MM.1S (cell line): ENCODE measurements around the gene TRIL.

Source experiments
- DNase-seq: peaks from one replicate; pipeline ENCODE4 v3.0.0-alpha.2; 2015
- H2AFZ ChIP-seq: fragments of 300-600 bp; sonication (generic); 2 replicates; pipeline ENCODE4 v1.6.0; 2016; ENCODE audit warnings: antibody characterized with exemption, low read length
- H3F3A ChIP-seq: fragments of 300-600 bp; sonication (generic); 2 replicates; pipeline ENCODE4 v1.6.1; 2016; ENCODE audit warnings: mild to moderate bottlenecking, antibody characterized with exemption, low read length, moderate library complexity, mixed read lengths; ENCODE audit not compliant: insufficient read depth
- H3K27ac ChIP-seq: fragments of 300-600 bp; sonication (generic); 2 replicates; pipeline ENCODE4 v1.5.1; 2016; ENCODE audit warnings: mild to moderate bottlenecking, low read length
- H3K27me3 ChIP-seq: fragments of 300-600 bp; sonication (generic); replicated peaks from 2 replicates; pipeline ENCODE4 v1.6.0; 2016; ENCODE audit warnings: low read length; ENCODE audit not compliant: insufficient read depth
- H3K36me3 ChIP-seq: fragments of 300-600 bp; sonication (generic); replicated peaks from 2 replicates; pipeline ENCODE4 v1.6.1; 2016; ENCODE audit warnings: mild to moderate bottlenecking, low read length, mixed read lengths; ENCODE audit not compliant: insufficient read depth
- H3K4me1 ChIP-seq: fragments of 300-600 bp; sonication (generic); 2 replicates; pipeline ENCODE4 v1.6.1; 2016; ENCODE audit warnings: low read length, mixed read lengths
- H3K4me2 ChIP-seq: fragments of 300-600 bp; sonication (generic); 2 replicates; pipeline ENCODE4 v1.6.0; 2016; ENCODE audit warnings: low read depth, low read length
- H3K4me3 ChIP-seq: fragments of 300-600 bp; sonication (generic); 2 replicates; pipeline ENCODE4 v1.5.1; 2016; ENCODE audit warnings: low read length, mixed read lengths
- H3K79me2 ChIP-seq: fragments of 300-600 bp; sonication (generic); 2 replicates; pipeline ENCODE4 v1.6.1; 2016; ENCODE audit warnings: mixed run types, low read length, mixed read lengths
- H3K9ac ChIP-seq: fragments of 300-600 bp; sonication (generic); 2 replicates; pipeline ENCODE4 v1.6.1; 2016; ENCODE audit warnings: low read length, mixed read lengths
- H3K9me2 ChIP-seq: fragments of 300-600 bp; sonication (generic); replicated peaks from 2 replicates; pipeline ENCODE4 v1.6.1; 2016; ENCODE audit warnings: mild to moderate bottlenecking, low read length, mixed read lengths; ENCODE audit not compliant: insufficient read depth
- H3K9me3 ChIP-seq: fragments of 300-600 bp; sonication (generic); replicated peaks from 2 replicates; pipeline ENCODE4 v1.6.1; 2016; ENCODE audit warnings: mild to moderate bottlenecking, low read length, mixed read lengths; ENCODE audit not compliant: insufficient read depth
- H4K20me1 ChIP-seq: fragments of 300-600 bp; sonication (generic); 2 replicates; pipeline ENCODE4 v1.6.1; 2016; ENCODE audit warnings: mild to moderate bottlenecking, low read length, moderate library complexity, mixed read lengths; ENCODE audit not compliant: insufficient read depth
- EZH2 ChIP-seq: fragments of 300-600 bp; sonication (generic); optimal IDR thresholded peaks from 2 replicates; pipeline ENCODE3; 2017; ENCODE audit warnings: low read depth, mild to moderate bottlenecking, antibody characterized with exemption, low read length, mixed read lengths
- EZH2phosphoT487 ChIP-seq: fragments of 300-600 bp; sonication (generic); IDR thresholded peaks from 2 replicates; pipeline ENCODE4 v1.6.1; 2018; ENCODE audit warnings: antibody characterized with exemption, low read length
- TF ChIP-seq, protein P1 (sequence below): fragments of 300-600 bp; sonication (generic); IDR thresholded peaks from 2 replicates; pipeline ENCODE4 v1.5.1; 2016; ENCODE audit warnings: antibody characterized with exemption, low read length, mixed read lengths

The TRIL gene

DNA sequence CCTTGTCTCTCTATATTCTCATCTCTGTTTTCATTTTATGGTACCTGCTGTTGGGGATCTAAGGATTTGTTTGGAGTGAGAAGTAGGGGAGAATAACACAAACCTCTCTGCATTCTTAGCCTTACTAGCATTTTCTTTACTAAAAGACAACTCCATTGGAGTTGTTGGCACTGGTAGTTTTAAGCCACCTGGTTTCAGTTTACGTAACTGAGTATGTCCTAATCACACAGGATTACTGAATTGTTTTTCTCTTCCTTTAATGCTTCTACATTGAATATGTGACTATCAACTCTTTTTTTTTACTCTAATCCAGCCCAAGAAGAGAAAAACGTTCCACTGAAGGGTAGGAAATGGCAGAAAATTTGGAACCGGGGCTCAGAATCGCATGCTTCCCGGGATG lies 30.0 kb upstream of the TRIL start:
- Histone ChIP-seq H3K9me2 (no peaks in the 10 kb centered on the region), H3K4me2 (no peak overlapping the region), H3K27ac (no peak overlapping the region), H3K27me3 (no peaks in the 10 kb centered on the region), H3K9me3 (no peaks in the 10 kb centered on the region), H2AFZ (no peak overlapping the region), H3K79me2 (no peaks in the 10 kb centered on the region), H3F3A (no peaks in the 10 kb centered on the region), H3K4me3 (no peak overlapping the region), H3K9ac (no peak overlapping the region), H3K4me1 (no peaks in the 10 kb centered on the region), H3K36me3 (no peaks in the 10 kb centered on the region), H4K20me1 (no peaks in the 10 kb centered on the region)
- TF ChIP-seq, protein P1, sequence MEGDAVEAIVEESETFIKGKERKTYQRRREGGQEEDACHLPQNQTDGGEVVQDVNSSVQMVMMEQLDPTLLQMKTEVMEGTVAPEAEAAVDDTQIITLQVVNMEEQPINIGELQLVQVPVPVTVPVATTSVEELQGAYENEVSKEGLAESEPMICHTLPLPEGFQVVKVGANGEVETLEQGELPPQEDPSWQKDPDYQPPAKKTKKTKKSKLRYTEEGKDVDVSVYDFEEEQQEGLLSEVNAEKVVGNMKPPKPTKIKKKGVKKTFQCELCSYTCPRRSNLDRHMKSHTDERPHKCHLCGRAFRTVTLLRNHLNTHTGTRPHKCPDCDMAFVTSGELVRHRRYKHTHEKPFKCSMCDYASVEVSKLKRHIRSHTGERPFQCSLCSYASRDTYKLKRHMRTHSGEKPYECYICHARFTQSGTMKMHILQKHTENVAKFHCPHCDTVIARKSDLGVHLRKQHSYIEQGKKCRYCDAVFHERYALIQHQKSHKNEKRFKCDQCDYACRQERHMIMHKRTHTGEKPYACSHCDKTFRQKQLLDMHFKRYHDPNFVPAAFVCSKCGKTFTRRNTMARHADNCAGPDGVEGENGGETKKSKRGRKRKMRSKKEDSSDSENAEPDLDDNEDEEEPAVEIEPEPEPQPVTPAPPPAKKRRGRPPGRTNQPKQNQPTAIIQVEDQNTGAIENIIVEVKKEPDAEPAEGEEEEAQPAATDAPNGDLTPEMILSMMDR = no peak
- no peak for TF ChIP-seq EZH2phosphoT487
- TF ChIP-seq EZH2 = no peak
- DNase-seq = no peak

DNA sequence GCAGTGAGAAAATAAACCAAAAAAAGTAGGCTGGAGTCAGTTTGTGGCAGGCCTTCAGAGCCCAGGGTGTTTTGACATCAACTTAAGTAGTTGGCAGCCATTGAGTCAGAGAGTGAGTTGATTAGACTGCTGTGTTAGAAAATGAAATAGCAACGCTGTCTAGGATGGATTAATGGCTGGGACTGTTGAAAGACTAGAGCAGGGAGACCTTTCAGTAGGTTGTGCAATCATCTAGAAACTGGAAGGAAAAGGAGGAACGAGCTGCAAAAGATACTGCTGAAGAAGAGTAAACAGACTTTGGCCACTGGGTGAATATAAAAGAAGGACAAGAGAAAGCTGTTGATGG lies 28.6 kb upstream of the TRIL start:
- Histone ChIP-seq H4K20me1 (no peaks in the 10 kb centered on the region), H3K4me2 (no peak overlapping the region), H3K9ac (no peak overlapping the region), H3F3A (no peaks in the 10 kb centered on the region), H3K9me3 (no peaks in the 10 kb centered on the region), H3K36me3 (no peaks in the 10 kb centered on the region), H3K9me2 (no peaks in the 10 kb centered on the region), H3K27ac (no peak overlapping the region), H3K79me2 (no peaks in the 10 kb centered on the region), H3K4me3 (no peak overlapping the region), H3K4me1 (no peaks in the 10 kb centered on the region), H3K27me3 (no peaks in the 10 kb centered on the region), H2AFZ (no peak overlapping the region)
- TF ChIP-seq EZH2 (no peak), EZH2phosphoT487 (no peak)
- no peak for DNase-seq

DNA sequence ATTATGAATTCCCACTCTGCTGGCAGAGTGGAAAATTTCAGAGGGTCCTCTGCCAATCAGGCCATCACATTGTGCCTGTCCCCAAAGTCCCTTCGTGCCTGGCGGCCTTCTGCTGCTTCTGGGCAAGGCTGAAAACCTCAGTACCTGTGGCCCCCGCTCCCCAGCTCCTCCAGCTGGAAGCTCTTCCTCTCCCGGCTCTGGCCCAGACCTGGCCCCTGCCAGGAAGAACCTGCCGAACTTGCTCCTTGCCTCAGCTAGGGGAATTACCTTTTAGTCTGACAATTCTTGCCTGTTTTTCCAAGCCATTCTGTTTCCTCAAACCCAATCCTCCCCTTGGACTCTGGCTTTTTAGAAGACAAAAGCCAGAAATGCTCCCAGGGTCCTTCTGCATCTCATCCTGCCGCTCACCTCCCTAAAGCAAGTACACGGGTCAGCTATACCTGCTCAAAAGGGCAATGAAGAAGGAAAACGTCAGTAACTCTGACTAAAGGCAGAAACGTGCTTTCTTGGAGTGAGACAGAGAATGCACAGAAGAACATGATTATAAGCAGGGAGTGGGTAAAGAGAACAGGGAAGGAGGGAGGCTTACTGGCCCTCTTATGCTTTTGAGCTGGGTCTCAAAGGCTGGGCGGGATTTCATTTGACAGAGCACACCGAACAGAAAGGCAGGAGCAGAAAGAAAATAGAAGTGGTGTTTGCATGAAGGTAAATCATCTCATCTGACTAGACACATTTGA lies 28.1 kb upstream of the TRIL start:
- TF ChIP-seq EZH2phosphoT487 (no peak), EZH2 (no peak)
- TF ChIP-seq, protein P1 = no peak
- Histone ChIP-seq H3K27ac (no peak overlapping the region), H4K20me1 (no peaks in the 10 kb centered on the region), H3K27me3 (no peaks in the 10 kb centered on the region), H3K4me1 (no peaks in the 10 kb centered on the region), H3K4me3 (no peak overlapping the region), H3K9me3 (no peaks in the 10 kb centered on the region), H3F3A (no peaks in the 10 kb centered on the region), H3K4me2 (no peak overlapping the region), H2AFZ (no peak overlapping the region), H3K9ac (no peak overlapping the region), H3K36me3 (no peaks in the 10 kb centered on the region), H3K9me2 (no peaks in the 10 kb centered on the region), H3K79me2 (no peaks in the 10 kb centered on the region)
- DNase-seq = no peak

DNA sequence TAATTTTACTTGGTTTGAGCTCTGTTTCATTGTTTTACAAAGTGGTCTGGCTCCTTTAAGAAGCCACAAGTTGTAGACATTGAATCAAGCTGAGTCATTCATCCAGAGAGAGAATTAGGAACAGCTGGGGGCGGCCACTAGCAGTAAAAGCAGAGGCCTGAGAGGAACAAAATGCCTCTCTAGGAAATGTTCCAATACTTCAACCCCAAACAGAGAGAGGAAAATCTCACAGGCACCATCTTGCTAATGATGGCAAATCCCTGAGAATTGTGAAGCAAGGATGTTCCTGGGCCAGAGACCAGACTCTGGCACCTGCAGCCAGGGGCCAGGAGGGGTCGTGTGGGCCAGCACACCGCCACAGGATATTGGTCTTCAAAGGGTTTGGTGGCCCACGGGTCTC lies 26.5 kb upstream of the TRIL start:
- Histone ChIP-seq H3K36me3 (no peaks in the 10 kb centered on the region), H2AFZ (no peak overlapping the region), H3K4me2 (no peak overlapping the region), H3F3A (no peaks in the 10 kb centered on the region), H3K9me3 (no peaks in the 10 kb centered on the region), H3K9ac (no peak overlapping the region), H3K27ac (no peak overlapping the region), H3K4me1 (no peaks in the 10 kb centered on the region), H3K79me2 (no peaks in the 10 kb centered on the region), H4K20me1 (no peaks in the 10 kb centered on the region), H3K27me3 (no peaks in the 10 kb centered on the region), H3K4me3 (no peak overlapping the region), H3K9me2 (no peaks in the 10 kb centered on the region)
- TF ChIP-seq EZH2phosphoT487 (no peak), EZH2 (no peak)
- TF ChIP-seq, protein P1 = no peak
- no peak for DNase-seq
